Lung (tissue), 12 donors: Measurements from ENCODE around the gene MX1. TPM values are rescaled to one million over a fixed set of nuclear protein-coding genes. Genes with fewer than 3 reads are reported as not detected.
A peak's percentile ranks its signal among the peaks of the same experiment; 100 is the strongest.

Experiments
- ATAC-seq: fragments of 200-7000 bp; cut with Tn5 transposase; one replicate; pipeline ENCODE4 v1.9.1; 2020; ENCODE audit warnings: moderate number of reproducible peaks; ENCODE audit not compliant: insufficient read depth, low FRiP score
- DNase-seq, 3 donors: peaks; one replicate each; pipeline ENCODE4 v3.0.0-alpha.2; 2013 to 2017
- H3K27ac ChIP-seq, 2 donors: one replicate each; pipeline ENCODE4 v1.5.1; 2013; ENCODE audit warnings: mild to moderate bottlenecking in 2 of 2, moderate library complexity in 2 of 2, control low read depth in 1 of 2, inconsistent platforms in 1 of 2, low read depth in 1 of 2, low read length in 1 of 2
- H3K27me3 ChIP-seq, 3 donors: one replicate each; pipeline ENCODE4 v1.5.1; 2013; ENCODE audit warnings: low read length in 2 of 3; ENCODE audit not compliant: control insufficient read depth in 3 of 3, insufficient read depth in 3 of 3
- H3K36me3 ChIP-seq, 4 donors: one replicate each; pipeline ENCODE4 v1.5.1; 2013; ENCODE audit warnings: low read length in 4 of 4, mild to moderate bottlenecking in 1 of 4, moderate library complexity in 1 of 4; ENCODE audit not compliant: control insufficient read depth in 4 of 4, insufficient read depth in 4 of 4
- H3K4me1 ChIP-seq, 5 donors: one replicate each; pipeline ENCODE4 v1.5.1; 2013; ENCODE audit warnings: low read length in 5 of 5, mild to moderate bottlenecking in 2 of 5, moderate library complexity in 1 of 5; ENCODE audit not compliant: control insufficient read depth in 5 of 5, insufficient read depth in 5 of 5
- H3K4me3 ChIP-seq: one replicate; pipeline ENCODE4 v1.5.1; 2013; ENCODE audit warnings: mild to moderate bottlenecking, control low read depth, moderate library complexity
- H3K9ac ChIP-seq, 2 donors: one replicate each; pipeline ENCODE4 v1.5.1; 2013; ENCODE audit warnings: low read length in 2 of 2, control low read depth in 1 of 2; ENCODE audit not compliant: insufficient read depth in 1 of 2
- H3K9me3 ChIP-seq, 4 donors: one replicate each; pipeline ENCODE4 v1.5.1; 2013; ENCODE audit warnings: low read length in 3 of 4, mild to moderate bottlenecking in 1 of 4, moderate library complexity in 1 of 4; ENCODE audit not compliant: control insufficient read depth in 4 of 4, insufficient read depth in 3 of 4
- CTCF ChIP-seq: IDR thresholded peaks from 2 replicates; pipeline ENCODE4 v1.5.1; 2012; ENCODE audit warnings: mild to moderate bottlenecking; ENCODE audit errors: control extremely low read depth, extremely low read depth
- WGBS, 2 donors: extraction: QIAGEN DNeasy Blood & Tissue Kit; methylation state at CpG; one replicate each; pipeline ENCODE4 v1.1.7; 2013; 5-methylcytosine and 5-hydroxymethylcytosine counted together
- polyA plus RNA-seq, 2 donors: library from polyadenylated mRNA; stranded (reverse); fragments of 200-250 nt; gene quantifications; one replicate each; pipeline ENCODE4 v1.2.1, GENCODE V29; 2013
- total RNA-seq, 2 donors: library from RNA; depleted of rRNA in 1 of 2; stranded (reverse); fragments of >200 nt in 1 of 2; gene quantifications; one replicate each; pipeline ENCODE4 v1.2.1, GENCODE V29; 2014 to 2021
- donor health status: control.
- donor health status: control.
- donor health status: Bipolar disorder and iron deficiency.
- donor health status: healthy.
- donor health status: DM: yes; HTN: yes; CAD: no.

MX1 gene
- total and polyA plus RNA-seq, 4 donors, result 18.9 to 43.5 (median 31.3) TPM

GRCh38 chr21:41466024-41466820 lies 40.2 kb downstream of the MX1 start:
- H3K9ac ChIP-seq, result no peak overlapping the region
- ATAC-seq, result no peak
- H3K4me3 ChIP-seq, result no peak overlapping the region
- H3K9me3 ChIP-seq, result no peaks in the 10 kb centered on the region
- WGBS, 2 donors, result 85 to 87% methylated on average over 23 of the region's 23 CpGs
- peak; percentile 14 to 47 (median 47) for DNase-seq
- no peak overlapping the region for H3K27ac ChIP-seq
- no peaks in the 10 kb centered on the region for H3K27me3 ChIP-seq
- peaks cover 0 to 19% (median 9%) of the 10 kb centered on the region in 5 donors for H3K4me1 ChIP-seq
- peaks cover 0 to 5% (median 0%) of the 10 kb centered on the region in 4 donors for H3K36me3 ChIP-seq
- TF ChIP-seq CTCF, result no peak

- peaks cover 0 to 19% (median 9%) of the 10 kb centered on the region in 5 donors for H3K4me1 ChIP-seq
These were observed 44.0 kb downstream of the MX1 start for GRCh38 chr21:41470054-41470453.

GRCh38 chr21:41472753-41473548 lies 46.9 kb downstream of the MX1 start:
- no peak overlapping the region for H3K4me3 ChIP-seq
- no peaks in the 10 kb centered on the region for H3K9me3 ChIP-seq
- no peak overlapping the region for H3K9ac ChIP-seq
- no peaks in the 10 kb centered on the region for H3K27me3 ChIP-seq
- WGBS, 2 donors, result 85 to 88% methylated on average over 33 of the region's 33 CpGs
- H3K27ac ChIP-seq, result no peak overlapping the region
- ATAC-seq (no peak), DNase-seq (no peak)
- H3K4me1 ChIP-seq, result peaks cover 0 to 10% (median 5%) of the 10 kb centered on the region in 5 donors
- H3K36me3 ChIP-seq, result no peaks in the 10 kb centered on the region
- TF ChIP-seq CTCF, result no peak

More at GRCh38 chr21:41470054-41470453, 44.0 kb downstream of the MX1 start:
- TF ChIP-seq CTCF, result no peak
- 49 to 58% methylated on average over 5 of the region's 5 CpGs for WGBS, 2 donors
- DNase-seq (no peak), ATAC-seq (no peak)
- H3K27ac ChIP-seq, result no peak overlapping the region
- no peaks in the 10 kb centered on the region for H3K27me3 ChIP-seq
- no peaks in the 10 kb centered on the region for H3K9me3 ChIP-seq
- H3K4me3 ChIP-seq, result no peak overlapping the region
- H3K36me3 ChIP-seq, result peaks cover 0 to 2% (median 0%) of the 10 kb centered on the region in 4 donors
- H3K9ac ChIP-seq, result no peak overlapping the region
